ENCODE measurements around the gene NUMB.

GRCh38 chr14:73253721-73254120 lies 204.6 kb downstream of the NUMB start:
- no peak for TF ChIP-seq CTCF (IDR thresholded peaks at IDR 0.05; ENCODE audit: low read depth, low read length, missing input control)
- no peak for TF ChIP-seq MAX (IDR thresholded peaks at IDR 0.05)
- TF ChIP-seq YY1 (IDR thresholded peaks at IDR 0.05), result no peak
